HT1080 (cell line): Measurements from ENCODE around the gene SEC62. TPM values are rescaled to one million over a fixed set of nuclear protein-coding genes. Genes with fewer than 3 reads are reported as not detected.

ENCODE experiments used
- DNase-seq: peaks from one replicate; pipeline ENCODE4 v3.0.0-alpha.2; 2015; ENCODE audit warnings: low read depth
- polyA plus RNA-seq, 2 experiments: library from polyadenylated mRNA; depleted of rRNA; stranded (reverse); fragments of >200 nt; gene quantifications; 2 replicates each; pipeline ENCODE4 v1.2.3, GENCODE V29; 2015
- total RNA-seq: library from RNA; depleted of rRNA; stranded (reverse); fragments of >200 nt; shearing (Covaris generic); gene quantifications from 2 replicates; pipeline ENCODE4 v1.2.3, GENCODE V29; 2014; rRNA removed

Gene SEC62, protein sequence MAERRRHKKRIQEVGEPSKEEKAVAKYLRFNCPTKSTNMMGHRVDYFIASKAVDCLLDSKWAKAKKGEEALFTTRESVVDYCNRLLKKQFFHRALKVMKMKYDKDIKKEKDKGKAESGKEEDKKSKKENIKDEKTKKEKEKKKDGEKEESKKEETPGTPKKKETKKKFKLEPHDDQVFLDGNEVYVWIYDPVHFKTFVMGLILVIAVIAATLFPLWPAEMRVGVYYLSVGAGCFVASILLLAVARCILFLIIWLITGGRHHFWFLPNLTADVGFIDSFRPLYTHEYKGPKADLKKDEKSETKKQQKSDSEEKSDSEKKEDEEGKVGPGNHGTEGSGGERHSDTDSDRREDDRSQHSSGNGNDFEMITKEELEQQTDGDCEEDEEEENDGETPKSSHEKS
- total RNA-seq: 36.3 and 42.9 TPM in 2 replicates
- 39.7 and 49.0 TPM in 2 replicates for polyA plus RNA-seq (2015; cell fraction: cytosol; rRNA removed)
- polyA plus RNA-seq (2015; cell fraction: nucleus; rRNA removed): 49.0 and 56.4 TPM in 2 replicates

DNA sequence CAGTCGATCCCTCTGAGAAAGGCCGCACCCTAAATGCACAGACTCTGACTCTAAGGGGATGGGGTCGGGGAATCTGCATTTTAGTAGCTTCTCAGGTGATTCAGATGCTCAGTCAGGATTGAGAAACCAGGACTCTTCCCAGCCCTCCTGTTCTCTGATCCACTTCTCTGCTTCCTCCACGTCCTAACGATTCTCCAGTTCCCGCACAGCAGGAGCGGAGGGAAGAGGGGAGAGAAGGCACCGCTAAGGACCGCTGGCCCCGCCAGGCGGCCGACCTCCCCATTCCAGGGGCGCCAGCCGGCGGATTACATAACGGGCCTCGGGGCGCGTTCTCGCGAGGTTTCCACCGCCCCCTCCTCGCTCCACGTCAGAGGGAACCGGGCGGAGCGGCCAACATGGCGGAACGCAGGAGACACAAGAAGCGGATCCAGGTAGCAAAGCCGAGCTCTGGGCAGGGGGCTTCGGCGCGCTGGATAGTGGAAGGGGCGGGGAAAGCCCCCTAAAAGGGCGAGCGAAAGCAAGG lies at the start of gene SEC62:
Gene SEC62 (plus strand): TSS at position 380 of the 523 bp plus-strand sequence. CDS start 16 bp downstream, at position 396.
- DNase-seq: peak; percentile 92

GRCh38 chr3:169923189-169923588 lies 43.4 kb upstream of the SEC62 start:
- DNase-seq: no peak

DNA sequence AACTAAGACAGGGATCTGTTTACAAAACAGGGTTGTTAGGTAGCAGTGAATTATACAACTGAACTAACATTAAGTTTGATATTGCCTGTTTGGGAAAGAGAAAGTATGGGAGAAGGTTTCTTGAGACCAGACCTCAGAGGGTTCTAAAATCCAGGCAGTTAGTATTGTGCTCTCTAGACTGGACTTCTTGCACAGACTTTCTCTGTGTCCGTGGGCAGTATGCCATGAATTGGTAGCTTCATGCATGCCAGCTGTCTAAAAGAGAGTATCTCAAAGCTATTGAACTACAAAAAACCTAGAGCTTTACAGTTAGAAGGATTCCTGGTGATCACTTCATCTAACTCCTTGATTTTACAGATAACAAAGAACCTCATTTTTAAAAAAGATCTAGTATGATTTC lies 42.8 kb upstream of the SEC62 start:
- DNase-seq: no peak

DNA sequence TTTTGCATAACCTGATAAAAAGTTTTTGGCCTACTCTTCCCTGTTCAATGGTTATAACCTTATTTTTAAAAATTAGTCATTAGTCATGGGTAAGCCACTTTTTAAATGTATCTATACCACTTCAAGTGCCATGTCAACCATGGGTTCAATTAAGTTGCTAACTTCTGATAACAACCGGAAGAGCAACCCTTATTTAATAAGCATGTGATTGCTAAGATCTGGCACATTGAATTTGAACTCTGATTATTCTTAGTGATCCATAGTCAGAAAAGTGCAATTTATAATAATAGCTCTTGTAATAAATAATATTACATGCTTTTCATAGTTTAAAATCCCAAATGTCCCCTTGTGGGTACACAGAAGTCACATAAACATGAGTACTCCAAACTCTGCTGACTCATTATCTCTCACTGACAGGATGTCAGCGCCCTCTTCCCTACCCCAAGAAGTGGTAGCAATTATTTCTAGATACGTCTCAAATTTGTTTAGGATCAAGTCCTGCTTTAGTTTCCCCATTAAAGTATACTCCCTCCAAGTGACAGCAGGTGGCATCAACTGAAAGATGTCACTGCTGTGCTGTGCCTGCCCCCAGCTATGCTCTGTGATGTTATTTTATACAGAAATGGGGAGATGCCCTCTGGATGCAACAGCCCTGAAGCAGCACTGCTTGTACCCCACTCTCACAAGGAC lies 36.6 kb upstream of the SEC62 start:
- DNase-seq: no peak

DNA sequence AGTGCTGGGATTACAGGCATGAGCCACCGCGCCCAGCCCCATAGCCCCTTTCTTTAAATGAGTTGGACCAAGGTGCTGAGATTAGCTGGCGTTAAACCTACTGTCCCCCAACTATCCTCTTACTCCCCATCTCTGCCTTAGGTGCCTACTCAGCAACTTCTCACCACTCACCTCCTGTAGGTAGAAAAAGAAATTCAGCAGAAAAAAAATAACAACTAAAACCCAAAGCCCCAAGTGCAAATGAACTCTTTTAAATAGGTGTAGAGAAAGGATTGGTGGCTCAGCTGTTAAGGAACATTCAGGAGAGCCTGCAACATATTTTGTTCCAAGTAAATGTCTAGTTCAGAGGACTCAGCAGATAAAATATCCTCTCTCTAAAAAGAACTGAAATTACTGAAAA lies 35.8 kb upstream of the SEC62 start:
- DNase-seq: no peak

DNA sequence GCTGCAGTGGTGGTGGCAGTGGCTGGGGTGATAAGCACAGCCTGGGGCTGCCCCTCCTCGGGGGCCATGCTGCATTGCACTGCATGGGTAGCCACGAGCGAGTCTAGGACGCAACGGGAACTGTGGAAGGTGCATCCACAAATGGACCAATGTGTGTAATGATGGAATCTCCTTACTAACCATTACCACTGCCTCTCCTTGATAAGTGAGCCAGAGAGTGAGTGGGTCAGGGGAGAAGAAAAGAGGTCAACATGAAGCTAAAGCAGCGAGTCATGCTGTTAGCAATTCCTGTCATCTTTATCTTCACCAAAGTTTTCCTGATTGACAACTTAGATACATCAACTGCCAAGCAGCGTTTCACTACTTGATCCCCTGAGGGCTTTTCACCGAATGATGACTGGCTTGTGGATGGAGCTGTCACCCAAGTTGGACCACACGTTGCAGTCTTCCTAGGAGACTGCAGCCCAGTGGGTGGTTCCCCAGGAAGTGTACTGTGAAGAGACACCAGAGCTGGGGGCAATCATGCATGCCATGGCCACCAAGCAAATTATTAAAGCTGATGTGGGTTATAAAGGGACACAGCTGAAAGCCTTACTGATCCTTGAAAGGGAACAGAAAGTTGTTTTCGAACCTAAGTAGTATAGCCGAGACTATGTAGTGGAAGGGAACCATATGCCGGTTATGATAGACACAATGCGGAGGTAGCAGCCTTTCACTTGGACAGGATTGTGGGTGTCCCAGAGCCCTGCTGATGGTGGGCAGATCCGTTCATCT lies 34.7 kb upstream of the SEC62 start:
- no peak for DNase-seq

- DNase-seq: no peak
These were observed 27.3 kb upstream of the SEC62 start for GRCh38 chr3:169939320-169939719.

GRCh38 chr3:169939751-169940150 lies 26.9 kb upstream of the SEC62 start:
- no peak for DNase-seq

- no peak for DNase-seq
These were observed 26.0 kb upstream of the SEC62 start for GRCh38 chr3:169940470-169941181.

DNA sequence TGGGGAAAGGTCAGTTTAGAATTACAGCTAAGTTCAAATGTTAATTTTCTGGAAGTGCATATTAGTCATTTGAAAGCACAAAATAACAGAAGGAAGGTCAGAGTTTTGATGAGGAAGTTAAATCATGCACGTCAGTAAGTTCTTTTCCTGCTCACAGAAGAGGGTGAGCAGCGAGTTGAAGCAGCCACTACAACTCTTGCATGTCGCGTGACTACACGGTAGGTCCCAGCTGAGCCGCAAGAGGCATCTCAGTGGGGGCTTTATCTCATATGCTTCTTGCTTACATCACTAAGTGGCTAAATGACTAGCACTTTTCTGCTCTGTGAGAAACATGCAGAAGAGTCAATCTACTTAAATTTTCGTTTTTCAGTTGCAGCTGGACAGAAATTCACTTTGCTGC lies 21.3 kb upstream of the SEC62 start:
- no peak for DNase-seq

DNA sequence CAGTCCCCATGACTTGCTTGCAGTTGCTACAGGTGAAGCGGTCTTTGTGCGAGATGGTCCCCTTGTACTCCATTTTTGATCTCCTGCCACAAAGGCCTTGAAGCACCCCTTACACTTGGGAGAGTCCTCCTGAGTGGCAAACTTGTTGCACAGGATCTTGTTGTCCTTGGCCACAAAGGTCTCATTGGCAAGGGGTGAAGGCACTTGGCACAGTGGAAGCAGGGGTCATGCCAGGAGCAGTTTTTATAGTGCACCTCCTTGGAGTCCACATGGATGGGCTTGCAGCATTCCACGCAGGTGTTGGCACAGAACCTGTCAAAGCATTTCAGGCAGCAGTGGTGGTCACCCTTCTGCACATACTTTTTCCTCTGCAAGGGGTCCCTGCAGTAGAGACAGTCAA lies 20.3 kb upstream of the SEC62 start:
- DNase-seq: no peak

DNA sequence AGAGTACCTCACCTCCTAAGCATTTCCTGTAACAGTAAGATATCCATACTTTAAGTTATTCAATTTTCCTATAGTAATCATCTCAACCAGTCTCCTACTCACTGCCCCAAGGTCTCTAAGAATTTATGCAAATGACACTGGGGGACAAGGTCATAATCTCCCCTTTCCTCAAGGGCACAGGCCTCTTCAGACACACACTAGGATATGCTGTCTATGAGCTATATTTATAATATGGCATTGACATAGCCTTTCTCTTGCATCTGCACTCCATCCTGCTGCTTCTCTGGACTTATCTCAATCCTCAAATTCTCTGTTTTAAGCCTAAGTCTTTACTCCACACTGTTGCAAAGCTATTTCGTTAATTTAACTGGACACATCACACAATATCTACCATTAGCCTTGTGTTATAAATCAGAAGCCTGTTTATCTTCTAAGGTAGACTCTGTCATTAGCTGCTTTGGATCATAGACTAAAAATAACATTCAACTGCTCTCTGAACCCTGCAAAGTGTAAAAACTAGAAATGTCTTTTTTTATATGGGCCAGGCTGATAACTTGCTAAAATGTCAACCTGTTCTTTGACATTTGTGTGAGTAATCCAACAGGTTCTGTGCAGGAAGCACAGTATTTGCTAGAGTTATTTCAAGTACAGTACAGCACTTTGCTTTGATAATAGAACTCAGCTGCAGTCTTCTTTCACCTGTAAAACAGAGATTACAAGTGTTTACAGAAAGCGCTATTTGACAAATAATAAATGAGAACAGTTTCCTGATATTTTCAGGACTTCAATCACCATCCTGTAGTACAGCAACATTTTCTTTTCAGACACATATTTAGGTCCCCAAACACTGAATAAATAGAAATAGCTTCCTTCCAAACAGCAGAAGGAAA lies 17.8 kb upstream of the SEC62 start:
- DNase-seq: no peak

DNA sequence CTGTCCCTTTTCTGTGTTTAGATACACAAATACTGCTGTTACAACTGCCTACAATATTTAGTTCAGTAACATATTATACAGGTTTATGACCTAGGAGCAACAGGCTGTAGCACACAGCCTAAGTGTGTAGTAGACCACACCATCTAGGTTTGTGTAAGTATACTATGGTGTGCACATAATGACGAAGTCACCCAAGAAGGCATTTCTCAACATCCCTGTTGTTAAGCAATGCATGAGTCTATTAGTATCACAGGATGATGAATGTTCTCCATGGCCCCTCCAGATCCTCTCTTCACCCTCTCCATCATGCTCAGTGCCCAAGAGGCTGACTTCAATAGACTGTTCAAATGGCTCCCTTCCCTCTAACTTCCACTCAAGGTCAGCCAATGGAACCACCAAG lies 14.6 kb upstream of the SEC62 start:
- DNase-seq: no peak

DNA sequence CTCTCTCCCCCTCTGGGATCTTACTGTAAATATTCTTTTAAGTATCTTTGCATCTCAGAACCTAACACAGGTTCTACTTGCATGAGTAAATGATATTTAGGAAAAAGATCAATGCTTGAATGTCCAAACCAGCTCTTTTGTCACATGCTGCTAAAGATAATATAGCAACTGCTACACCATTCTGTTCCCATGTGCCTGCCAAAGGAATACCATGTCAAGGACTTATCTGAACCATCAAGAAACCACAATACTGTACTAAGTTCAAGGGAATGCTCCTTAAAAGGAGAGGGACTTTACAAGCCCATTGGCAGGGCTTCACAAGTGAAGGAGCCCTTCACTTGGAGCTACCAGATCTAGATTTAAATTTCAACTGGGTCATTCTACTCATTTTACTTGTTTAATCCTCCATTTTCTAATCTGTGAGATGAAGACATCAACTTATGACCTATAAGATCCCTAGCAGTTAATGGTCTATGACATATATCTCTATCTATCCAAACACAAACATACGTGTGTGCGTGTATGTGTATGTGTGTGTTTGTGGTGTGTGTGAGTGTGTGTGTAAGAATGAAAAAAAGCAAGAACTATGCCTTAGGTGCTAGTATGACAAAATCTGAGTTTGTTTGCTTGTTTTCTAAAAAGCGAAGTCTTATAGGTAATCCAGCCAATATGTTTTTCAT lies 13.0 kb upstream of the SEC62 start:
- no peak for DNase-seq

DNA sequence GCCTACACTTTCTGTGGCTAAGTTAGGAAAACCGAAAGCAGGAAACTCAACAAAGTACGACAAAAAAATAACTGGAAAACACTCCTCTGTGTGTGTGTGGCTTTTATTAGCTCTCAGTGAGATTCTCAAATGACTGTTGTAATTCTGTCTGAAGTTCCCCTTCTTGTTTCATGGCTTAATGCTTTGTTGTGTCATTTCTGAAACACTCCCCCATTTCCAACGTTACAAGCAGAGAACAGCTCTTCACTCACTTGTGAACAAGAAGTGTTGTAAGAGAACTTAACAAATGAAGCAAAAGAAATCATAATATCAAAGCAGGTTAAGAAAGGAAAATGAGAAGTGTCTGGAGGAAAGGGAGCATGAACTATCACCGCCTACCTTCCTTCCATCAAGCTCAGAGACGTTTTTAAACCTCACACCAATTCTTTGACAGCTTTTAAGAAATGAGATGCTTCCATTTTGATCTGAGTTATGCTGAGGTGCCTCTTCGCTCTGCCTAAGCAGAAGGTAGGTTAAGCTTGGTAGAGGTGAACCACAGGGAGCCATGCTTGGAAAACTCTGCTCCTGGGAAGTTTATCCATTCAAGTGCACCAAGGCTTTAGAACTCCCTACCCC lies 12.4 kb upstream of the SEC62 start:
- no peak for DNase-seq

DNA sequence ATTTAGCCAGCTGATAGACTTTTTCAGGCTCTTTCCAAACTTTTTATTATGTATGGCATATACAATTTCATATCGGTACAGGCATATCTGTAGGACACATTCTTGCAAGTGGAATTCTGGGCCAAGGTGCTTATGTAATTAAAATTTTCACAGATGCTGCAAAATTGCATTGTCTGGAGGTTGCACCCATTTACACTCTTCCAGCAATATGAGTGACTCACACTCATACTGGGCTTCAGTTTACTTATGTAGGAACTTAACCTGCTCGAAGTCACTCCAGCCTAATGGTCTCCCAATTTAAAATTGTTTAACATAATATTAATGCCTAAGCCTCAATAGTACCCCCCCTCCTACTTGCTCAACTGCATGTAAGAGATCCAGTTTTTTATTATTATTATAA lies 11.2 kb upstream of the SEC62 start:
- no peak for DNase-seq

GRCh38 chr3:169964176-169964575 lies 2.4 kb upstream of the SEC62 start:
- DNase-seq: peak; percentile 52

GRCh38 chr3:169965562-169966427 lies 812 bp upstream of the SEC62 start:
- no peak for DNase-seq
